Vagina (tissue), 2 donors: Measurements from ENCODE around the gene ABCA9. TPM values are rescaled to one million over a fixed set of nuclear protein-coding genes. Genes with fewer than 3 reads are reported as not detected.
"Not testable (repeated sequence)": the region's sequence is repeated elsewhere in the genome, so short reads cannot be mapped to it uniquely, and the experiment has no call there.

Experiments
- DNase-seq, 2 donors: peaks; one replicate each; pipeline ENCODE4 v3.0.0-alpha.2; 2017; ENCODE audit errors: extremely low spot score in 2 of 2
- H3K27ac ChIP-seq: fragments of 200-600 bp; sonication (generic); one replicate; pipeline ENCODE4 v1.5.1; 2019
- H3K27me3 ChIP-seq: fragments of 200-600 bp; sonication (generic); one replicate; pipeline ENCODE4 v1.5.1; 2019
- H3K36me3 ChIP-seq, 2 donors: fragments of 200-600 bp; sonication (generic); one replicate each; pipeline ENCODE4 v1.5.1; 2017 to 2019
- H3K4me1 ChIP-seq: fragments of 200-600 bp; sonication (generic); one replicate; pipeline ENCODE4 v1.5.1; 2019
- H3K4me3 ChIP-seq, 2 donors: fragments of 200-600 bp; sonication (generic); 1 replicate in 1 of 2; 2 replicates in 1 of 2; pipeline ENCODE4 v1.5.1; 2016 to 2019
- H3K9me3 ChIP-seq: fragments of 200-600 bp; sonication (generic); one replicate; pipeline ENCODE4 v1.5.1; 2019
- CTCF ChIP-seq, 3 experiments: fragments of 450-650 bp in 2 of 3; fragments of 200-600 bp in 1 of 3; sonication (generic) in 1 of 3; IDR thresholded peaks; one replicate each; pipeline ENCODE4 v1.5.1; 2017 to 2019; ENCODE audit warnings: antibody characterized with exemption in 3 of 3, mild to moderate bottlenecking in 2 of 3, moderate library complexity in 2 of 3
- POLR2A ChIP-seq, 2 donors: fragments of 450-650 bp; IDR thresholded peaks; one replicate each; pipeline ENCODE4 v1.6.1; 2017; ENCODE audit warnings: antibody characterized with exemption in 2 of 2, mild to moderate bottlenecking in 2 of 2, moderate library complexity in 2 of 2
- POLR2AphosphoS5 ChIP-seq, 2 donors: sonication (generic); formaldehyde crosslinking; IDR thresholded peaks; one replicate each; pipeline ENCODE4 v1.9.0; 2017; ENCODE audit warnings: antibody characterized with exemption in 2 of 2, mild to moderate bottlenecking in 2 of 2, low read depth in 1 of 2; ENCODE audit not compliant: insufficient read depth in 1 of 2
- intact Hi-C: fragments of 100-400 bp; cut with DNase I; formaldehyde crosslinking; loops from one replicate; pipeline ENCODE4 v1.15.1; 2023
- total RNA-seq: library from RNA; depleted of rRNA; stranded (reverse); fragments of >200 nt; gene quantifications from one replicate; pipeline ENCODE4 v1.2.3, GENCODE V29; 2016

The ABCA9 gene
- total RNA-seq, 1 donor from 2014 or later: 71.2 TPM

- H3K36me3 ChIP-seq, intact Hi-C loops, H3K4me1 ChIP-seq, H3K4me3 ChIP-seq, DNase-seq, H3K27me3 ChIP-seq, H3K9me3 ChIP-seq: not testable (repeated sequence)
- peak overlapping the region; percentile 6 for H3K27ac ChIP-seq
Measured at GRCh38 chr17:69070378-69071232, 9.9 kb upstream of the ABCA9 start.

DNA sequence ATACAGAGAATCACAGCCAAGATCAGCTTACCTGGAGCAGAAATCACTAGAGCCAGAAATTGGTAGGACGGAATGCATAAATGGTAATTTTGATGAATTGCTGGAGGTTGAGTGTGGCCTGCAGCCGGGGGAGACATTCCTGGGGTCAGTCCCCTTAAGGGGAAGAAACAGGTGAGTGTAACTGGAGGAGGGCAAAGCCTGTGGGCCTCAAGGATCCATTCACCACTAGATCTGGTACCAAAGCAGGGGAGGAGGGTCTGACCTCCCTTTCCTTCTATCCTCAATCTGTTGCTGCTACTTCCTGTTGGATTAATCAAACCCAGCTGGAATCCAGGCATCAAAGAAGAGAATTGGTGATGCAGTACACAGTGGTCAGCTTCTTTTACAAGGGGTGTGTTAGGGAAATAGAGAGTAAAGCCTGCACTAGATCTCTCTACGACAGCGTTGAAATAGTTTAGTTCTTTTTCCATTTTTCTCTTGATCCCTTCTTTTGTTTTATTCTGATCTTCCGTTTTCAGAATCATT lies 8.6 kb upstream of the ABCA9 start:
- Histone ChIP-seq H3K27me3 (no peaks in the 10 kb centered on the region), H3K27ac (no peak overlapping the region), H3K9me3 (no peaks in the 10 kb centered on the region), H3K4me1 (no peaks in the 10 kb centered on the region), H3K4me3 (no peak overlapping the region), H3K36me3 (no peaks in the 10 kb centered on the region)
- intact Hi-C loops: no loop called here
- no peak for TF ChIP-seq POLR2AphosphoS5 (IDR thresholded peaks at IDR 0.05; ENCODE audit: insufficient read depth in 1 of 2, low read depth in 1 of 2)
- no peak for TF ChIP-seq CTCF (IDR thresholded peaks at IDR 0.05)
- no peak for TF ChIP-seq POLR2A (IDR thresholded peaks at IDR 0.05)
- DNase-seq: no peak

GRCh38 chr17:69067274-69068047 lies 6.7 kb upstream of the ABCA9 start:
- Histone ChIP-seq H3K36me3 (no peaks in the 10 kb centered on the region), H3K4me1 (no peaks in the 10 kb centered on the region), H3K9me3 (no peaks in the 10 kb centered on the region), H3K27me3 (no peaks in the 10 kb centered on the region), H3K4me3 (no peak overlapping the region), H3K27ac (no peak overlapping the region)
- DNase-seq: no peak
- intact Hi-C loops: no loop called here
- TF ChIP-seq CTCF (IDR thresholded peaks at IDR 0.05) (no peak), POLR2AphosphoS5 (IDR thresholded peaks at IDR 0.05; ENCODE audit: insufficient read depth in 1 of 2, low read depth in 1 of 2) (no peak), POLR2A (IDR thresholded peaks at IDR 0.05) (no peak)

DNA sequence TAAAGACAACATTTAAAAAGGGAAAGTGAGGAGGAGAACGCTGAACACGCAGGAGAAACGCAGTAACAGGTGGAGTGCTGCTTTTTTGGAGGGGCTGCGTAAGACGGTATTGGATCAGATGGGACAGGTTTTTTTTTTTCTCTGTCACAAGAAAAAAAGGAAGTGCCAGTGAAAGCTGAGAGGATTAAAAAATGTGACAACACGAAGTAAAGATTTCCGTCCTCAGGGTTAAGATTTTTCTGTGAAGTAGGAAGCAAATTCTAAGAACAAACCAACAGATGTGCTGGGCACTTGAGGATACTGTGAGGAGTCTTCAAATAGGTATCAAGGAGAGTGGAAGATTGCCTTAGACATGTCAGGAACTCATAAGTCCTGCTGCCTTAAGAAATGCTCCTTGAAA lies 5.8 kb upstream of the ABCA9 start:
- H3K9me3 ChIP-seq: no peaks in the 10 kb centered on the region
- H3K36me3 ChIP-seq: no peaks in the 10 kb centered on the region
- H3K27ac ChIP-seq: no peak overlapping the region
- peaks cover 5% of the 10 kb centered on the region for H3K4me1 ChIP-seq
- no peak overlapping the region for H3K4me3 ChIP-seq
- no peaks in the 10 kb centered on the region for H3K27me3 ChIP-seq
- TF ChIP-seq CTCF (IDR thresholded peaks at IDR 0.05) (no peak), POLR2AphosphoS5 (IDR thresholded peaks at IDR 0.05; ENCODE audit: insufficient read depth in 1 of 2, low read depth in 1 of 2) (no peak), POLR2A (IDR thresholded peaks at IDR 0.05) (no peak)
- intact Hi-C loops: no loop called here
- no peak for DNase-seq

DNA sequence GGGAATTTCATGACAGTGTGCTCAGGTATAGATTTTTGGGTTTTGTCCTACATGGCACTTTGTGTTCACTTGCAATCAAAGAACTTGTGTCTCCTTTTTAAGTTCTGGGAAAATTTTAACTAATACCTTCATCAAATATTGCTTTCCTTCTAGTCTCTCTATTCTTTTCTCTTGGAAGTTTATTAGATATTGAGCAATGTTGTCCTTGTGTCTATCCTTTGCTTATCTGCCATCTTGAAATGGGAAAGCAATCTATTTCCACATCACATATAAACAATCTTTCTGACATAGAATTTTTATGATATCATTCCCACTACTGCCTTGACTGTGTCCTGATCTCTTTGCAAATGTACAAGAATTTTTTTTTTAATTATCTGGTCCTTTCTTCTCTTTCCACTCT lies 4.4 kb upstream of the ABCA9 start:
- H3K4me1 ChIP-seq: peaks cover 9% of the 10 kb centered on the region
- peak overlapping the region; percentile 52 for H3K27ac ChIP-seq
- H3K9me3 ChIP-seq: no peaks in the 10 kb centered on the region
- H3K36me3 ChIP-seq: no peaks in the 10 kb centered on the region
- TF ChIP-seq POLR2AphosphoS5 (IDR thresholded peaks at IDR 0.05; ENCODE audit: insufficient read depth in 1 of 2, low read depth in 1 of 2) (no peak), CTCF (IDR thresholded peaks at IDR 0.05) (no peak), POLR2A (IDR thresholded peaks at IDR 0.05) (no peak)
- no peak overlapping the region for H3K4me3 ChIP-seq
- no peak for DNase-seq
- no peaks in the 10 kb centered on the region for H3K27me3 ChIP-seq
- intact Hi-C loops: no loop called here
